AML-193 (cell line): Measurements from ENCODE around the gene COX6A1.

Source experiments
- DNase-seq, 2 experiments: peaks; one replicate each; lab custom pipeline; 2025; lab: John Stamatoyannopoulos, UW

The COX6A1 gene

GRCh38 chr12:120437735-120438494 is at the start of gene COX6A1:
TSS of gene COX6A1 (plus strand) at chr12:120438113. CDS start at chr12:120438127, 14 bp downstream.
- peak; percentile 98 to 99 for DNase-seq

GRCh38 chr12:120388691-120389481 is 49.0 kb upstream of the COX6A1 start:
- DNase-seq: no peak

GRCh38 chr12:120390540-120391120 is 47.3 kb upstream of the COX6A1 start:
- DNase-seq: no peak

GRCh38 chr12:120394483-120395367 is 43.2 kb upstream of the COX6A1 start:
- DNase-seq: no peak

GRCh38 chr12:120397824-120398540 is 39.9 kb upstream of the COX6A1 start:
- DNase-seq: no peak

GRCh38 chr12:120399531-120399930 is 38.4 kb upstream of the COX6A1 start:
- no peak for DNase-seq

- DNase-seq: no peak
These were observed 35.7 kb upstream of the COX6A1 start for GRCh38 chr12:120402217-120402616.

GRCh38 chr12:120403869-120404268 is 34.0 kb upstream of the COX6A1 start:
- no peak for DNase-seq

GRCh38 chr12:120404271-120404670 is 33.6 kb upstream of the COX6A1 start:
- DNase-seq: no peak

GRCh38 chr12:120406069-120406468 is 31.8 kb upstream of the COX6A1 start:
- DNase-seq: no peak

GRCh38 chr12:120406553-120406952 is 31.4 kb upstream of the COX6A1 start:
- no peak for DNase-seq

- no peak for DNase-seq
These were observed 29.1 kb upstream of the COX6A1 start for GRCh38 chr12:120408771-120409170.

GRCh38 chr12:120412421-120412820 is 25.5 kb upstream of the COX6A1 start:
- no peak for DNase-seq

GRCh38 chr12:120413901-120414695 is 23.8 kb upstream of the COX6A1 start:
- DNase-seq: no peak

- no peak for DNase-seq
These were observed 21.3 kb upstream of the COX6A1 start for GRCh38 chr12:120416490-120417216.

GRCh38 chr12:120417917-120418580 is 19.9 kb upstream of the COX6A1 start:
- DNase-seq: no peak

GRCh38 chr12:120421701-120422100 is 16.2 kb upstream of the COX6A1 start:
- no peak for DNase-seq

- no peak for DNase-seq
These were observed 14.9 kb upstream of the COX6A1 start for GRCh38 chr12:120422892-120423456.

- DNase-seq: no peak
These were observed 12.1 kb upstream of the COX6A1 start for GRCh38 chr12:120425797-120426196.
